ENCODE measurements around the gene IL13. TPM values are rescaled to one million over a fixed set of nuclear protein-coding genes. Genes with fewer than 3 reads are reported as not detected.

Gene IL13
- total and polyA plus RNA-seq, 12 donors, result 0.01 to 0.51 TPM; not detected in 10

GRCh38 chr5:132659598-132660493, 1.9 kb downstream of the IL13 start:
- H3K27me3 ChIP-seq, result peaks cover 0 to 29% (median 23%) of the 10 kb centered on the region in 7 donors
- WGBS, 2 donors, result 94 to 95% methylated on average over 23 of the region's 23 CpGs
- no peaks in the 10 kb centered on the region for H3K36me3 ChIP-seq
- no peak overlapping the region for H3K4me3 ChIP-seq
- no peak for ATAC-seq
- no peak for DNase-seq
- H3K4me1 ChIP-seq, result peaks cover 0 to 21% (median 10%) of the 10 kb centered on the region in 9 donors
- H3K27ac ChIP-seq, result no peak overlapping the region
- TF ChIP-seq, protein P1, sequence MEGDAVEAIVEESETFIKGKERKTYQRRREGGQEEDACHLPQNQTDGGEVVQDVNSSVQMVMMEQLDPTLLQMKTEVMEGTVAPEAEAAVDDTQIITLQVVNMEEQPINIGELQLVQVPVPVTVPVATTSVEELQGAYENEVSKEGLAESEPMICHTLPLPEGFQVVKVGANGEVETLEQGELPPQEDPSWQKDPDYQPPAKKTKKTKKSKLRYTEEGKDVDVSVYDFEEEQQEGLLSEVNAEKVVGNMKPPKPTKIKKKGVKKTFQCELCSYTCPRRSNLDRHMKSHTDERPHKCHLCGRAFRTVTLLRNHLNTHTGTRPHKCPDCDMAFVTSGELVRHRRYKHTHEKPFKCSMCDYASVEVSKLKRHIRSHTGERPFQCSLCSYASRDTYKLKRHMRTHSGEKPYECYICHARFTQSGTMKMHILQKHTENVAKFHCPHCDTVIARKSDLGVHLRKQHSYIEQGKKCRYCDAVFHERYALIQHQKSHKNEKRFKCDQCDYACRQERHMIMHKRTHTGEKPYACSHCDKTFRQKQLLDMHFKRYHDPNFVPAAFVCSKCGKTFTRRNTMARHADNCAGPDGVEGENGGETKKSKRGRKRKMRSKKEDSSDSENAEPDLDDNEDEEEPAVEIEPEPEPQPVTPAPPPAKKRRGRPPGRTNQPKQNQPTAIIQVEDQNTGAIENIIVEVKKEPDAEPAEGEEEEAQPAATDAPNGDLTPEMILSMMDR (IDR thresholded peaks at IDR 0.05), result no peak
- intact Hi-C loops (cut with DNase I), result no loop called here
- no peaks in the 10 kb centered on the region for H3K9me3 ChIP-seq

DNA sequence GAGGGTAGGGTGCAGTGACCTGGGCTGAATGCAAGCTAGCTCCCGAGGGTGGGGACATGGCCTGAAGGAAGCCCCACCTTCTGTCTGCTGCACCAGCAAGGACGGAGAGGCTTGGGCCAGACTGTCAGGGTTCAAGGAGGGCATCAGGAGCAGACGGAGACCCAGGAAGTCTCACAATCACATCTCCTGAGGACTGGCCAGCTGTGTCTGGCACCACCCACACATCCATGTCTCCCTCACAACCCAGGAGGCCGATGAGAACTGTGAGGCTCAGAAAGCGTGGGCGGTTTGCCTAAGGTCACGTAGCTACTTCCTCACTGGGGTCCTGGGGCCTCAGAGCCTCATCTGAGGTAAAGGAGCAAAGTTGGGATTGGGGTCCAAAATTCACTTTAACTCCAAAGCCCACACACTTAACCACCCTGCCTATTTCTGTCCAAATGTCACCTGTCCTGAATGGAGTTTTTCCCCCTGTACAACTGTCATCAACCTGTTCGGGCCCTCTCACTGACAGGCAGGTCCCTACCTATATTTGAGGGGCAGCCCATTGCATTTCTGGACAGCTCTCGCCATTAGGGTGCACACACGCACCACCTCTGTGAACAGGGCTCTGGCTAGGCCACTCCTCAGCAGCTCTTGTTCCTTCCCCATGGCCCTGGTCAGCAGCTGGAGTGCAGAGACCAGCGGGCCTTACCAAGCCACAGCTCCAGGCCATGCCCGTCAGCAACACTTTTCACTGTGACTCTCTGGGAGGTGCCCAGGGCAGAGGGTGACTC, 3.4 kb downstream of the IL13 start:
- peaks cover 0 to 14% (median 3%) of the 10 kb centered on the region in 9 donors for H3K4me1 ChIP-seq
- ATAC-seq, result no peak
- no peak for DNase-seq
- H3K4me3 ChIP-seq, result no peak overlapping the region
- intact Hi-C loops (cut with DNase I), result no loop called here
- H3K9me3 ChIP-seq, result no peaks in the 10 kb centered on the region
- no peaks in the 10 kb centered on the region for H3K36me3 ChIP-seq
- H3K27me3 ChIP-seq, result peaks cover 0 to 13% (median 8%) of the 10 kb centered on the region in 7 donors
- H3K27ac ChIP-seq, result no peak overlapping the region
- 82 to 85% methylated on average over 12 of the region's 12 CpGs for WGBS, 2 donors
- TF ChIP-seq, protein P1 (IDR thresholded peaks at IDR 0.05), result no peak

DNA sequence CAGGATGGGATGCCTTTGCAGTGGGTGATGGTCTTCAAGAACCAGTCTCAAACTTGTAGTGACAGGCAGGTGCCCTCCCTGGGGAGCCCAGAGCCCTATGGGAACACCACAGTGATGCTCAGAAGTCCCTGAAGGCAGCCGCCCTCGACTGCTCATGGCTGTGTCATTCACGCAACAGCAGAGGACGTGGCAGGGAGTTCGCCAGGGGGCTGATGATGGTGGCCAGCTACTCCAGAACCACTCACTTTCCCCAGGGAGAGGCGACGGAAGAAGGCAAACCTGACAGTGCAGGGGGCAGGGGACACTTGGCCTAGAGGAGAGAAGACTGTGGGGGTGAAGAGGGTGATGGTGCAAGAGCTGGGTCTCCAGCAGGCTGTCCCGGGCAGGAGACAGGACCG, 4.0 kb downstream of the IL13 start:
- H3K36me3 ChIP-seq, result no peaks in the 10 kb centered on the region
- WGBS, 2 donors, result 92 to 93% methylated on average over 9 of the region's 9 CpGs
- no peak for ATAC-seq

More for the DNA sequence above, 4.0 kb downstream of the IL13 start:
- H3K27ac ChIP-seq, result no peak overlapping the region
- no peak overlapping the region for H3K4me3 ChIP-seq
- H3K9me3 ChIP-seq, result no peaks in the 10 kb centered on the region
- intact Hi-C loops (cut with DNase I), result no loop called here
- peaks cover 0 to 7% (median 4%) of the 10 kb centered on the region in 7 donors for H3K27me3 ChIP-seq
- TF ChIP-seq, protein P1 (IDR thresholded peaks at IDR 0.05), result no peak
- no peak for DNase-seq
- peaks cover 0 to 11% (median 0%) of the 10 kb centered on the region in 9 donors for H3K4me1 ChIP-seq

Data from heart right ventricle (tissue), 16 donors.